BJ (cell line): ENCODE measurements around the gene TFB1M. TPM values are rescaled to one million over a fixed set of nuclear protein-coding genes. Genes with fewer than 3 reads are reported as not detected.

Experiments
- CTCF ChIA-PET: fragments of 350-600 bp; formaldehyde crosslinking; extraction: SDS; loops from one replicate; lab custom pipeline; 2021; ENCODE audit warnings: antibody characterized with exemption, inconsistent platforms; lab: Yijun Ruan, JAX
- POLR2A ChIA-PET: fragments of 300-600 bp; sonication (Branson Sonifier 250); formaldehyde crosslinking; extraction: SDS; loops from one replicate; lab custom pipeline; 2021; ENCODE audit warnings: antibody characterized with exemption; lab: Charles Lee
- DNase-seq: peaks from one replicate; pipeline ENCODE4 v3.0.0-alpha.2; 2011; ENCODE audit warnings: low read depth
- H3K27me3 ChIP-seq: 2 replicates; pipeline ENCODE4 v1.6.0; 2011; ENCODE audit warnings: low read length; ENCODE audit not compliant: control insufficient read depth, insufficient read depth
- H3K36me3 ChIP-seq: 2 replicates; pipeline ENCODE4 v1.5.1; 2011; ENCODE audit warnings: low read length; ENCODE audit not compliant: control insufficient read depth, insufficient read depth
- H3K4me3 ChIP-seq: 2 replicates; pipeline ENCODE4 v1.5.1; 2011; ENCODE audit warnings: low read depth, mild to moderate bottlenecking, control low read depth, low read length
- CTCF ChIP-seq: IDR thresholded peaks from 2 replicates; pipeline ENCODE4 v1.5.1; 2011; ENCODE audit warnings: low read depth, mild to moderate bottlenecking, control low read depth, inconsistent platforms, low read length, moderate library complexity; ENCODE audit not compliant: insufficient read depth
- polyA plus RNA-seq: library from polyadenylated mRNA; depleted of rRNA; stranded (reverse); fragments of >200 nt; gene quantifications from 2 replicates; pipeline ENCODE4 v1.2.3, GENCODE V29; 2011

Gene TFB1M
- polyA plus RNA-seq, 1 experiment = 12.9 TPM

DNA sequence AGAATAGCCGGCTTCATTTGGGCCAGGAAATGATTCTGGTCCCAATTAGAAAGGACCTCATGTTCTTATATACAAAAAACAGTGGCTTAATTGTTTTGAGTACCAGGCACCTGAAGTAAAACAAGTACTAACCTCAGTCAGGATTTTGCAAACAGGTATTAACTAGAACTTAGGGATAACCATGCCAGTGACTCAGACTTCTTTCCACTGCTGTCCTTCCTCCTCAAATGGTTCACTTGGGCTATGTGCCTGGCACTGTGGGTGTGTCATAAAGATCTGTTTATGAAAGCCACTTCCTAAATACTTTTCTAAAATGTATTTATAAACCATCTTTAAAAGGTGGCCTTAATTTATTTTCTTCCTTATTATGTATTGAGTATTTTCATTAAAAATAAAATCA, 39.8 kb downstream of the TFB1M start:
- ChIA-PET CTCF (no interaction called here), POLR2A (no interaction called here)
- H3K27me3 ChIP-seq = no peaks in the 10 kb centered on the region

GRCh38 chr6:155274106-155274505, 40.2 kb downstream of the TFB1M start:
- Histone ChIP-seq H3K36me3 (peaks cover 3% of the 10 kb centered on the region; the same call in 1 of the 2 replicates), H3K4me3 (no peak overlapping the region), H3K27me3 (no peaks in the 10 kb centered on the region)
- POLR2A ChIA-PET = no interaction called here
- DNase-seq = no peak
- CTCF ChIA-PET = interaction anchor here (0.8 to 1.1 kb wide), 2 partner anchors 19 to 26 kb away, joined by 3 read pairs; no protein-coding TSS in a partner anchor
- no peak for TF ChIP-seq CTCF

More for the DNA sequence above, 39.8 kb downstream of the TFB1M start:
- H3K36me3 ChIP-seq = peaks cover 3% of the 10 kb centered on the region; the same call in 1 of the 2 replicates
- DNase-seq = no peak
- no peak overlapping the region for H3K4me3 ChIP-seq
- TF ChIP-seq CTCF = no peak

DNA sequence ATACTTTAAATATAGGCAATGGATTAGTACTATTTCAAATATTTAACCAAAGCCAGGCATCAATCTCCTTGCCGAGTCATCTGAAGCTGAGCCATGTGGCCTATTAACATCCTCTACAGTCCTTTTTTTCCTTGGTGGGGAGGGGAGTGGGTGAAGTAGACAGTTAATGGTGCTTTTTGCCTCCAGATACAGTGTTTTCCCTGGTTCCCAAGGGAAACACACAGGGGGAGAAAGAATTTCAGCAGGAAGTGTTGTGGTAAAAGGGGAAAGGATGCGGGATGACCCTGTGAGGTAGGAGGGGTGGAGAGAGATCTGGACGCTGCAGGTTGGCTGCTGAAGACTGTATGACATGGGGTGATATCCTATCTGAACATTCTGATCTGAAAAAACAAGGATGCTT, 40.9 kb downstream of the TFB1M start:
- Histone ChIP-seq H3K36me3 (peaks cover 3% of the 10 kb centered on the region; the same call in 1 of the 2 replicates), H3K27me3 (no peaks in the 10 kb centered on the region)
- POLR2A ChIA-PET = no interaction called here

DNA sequence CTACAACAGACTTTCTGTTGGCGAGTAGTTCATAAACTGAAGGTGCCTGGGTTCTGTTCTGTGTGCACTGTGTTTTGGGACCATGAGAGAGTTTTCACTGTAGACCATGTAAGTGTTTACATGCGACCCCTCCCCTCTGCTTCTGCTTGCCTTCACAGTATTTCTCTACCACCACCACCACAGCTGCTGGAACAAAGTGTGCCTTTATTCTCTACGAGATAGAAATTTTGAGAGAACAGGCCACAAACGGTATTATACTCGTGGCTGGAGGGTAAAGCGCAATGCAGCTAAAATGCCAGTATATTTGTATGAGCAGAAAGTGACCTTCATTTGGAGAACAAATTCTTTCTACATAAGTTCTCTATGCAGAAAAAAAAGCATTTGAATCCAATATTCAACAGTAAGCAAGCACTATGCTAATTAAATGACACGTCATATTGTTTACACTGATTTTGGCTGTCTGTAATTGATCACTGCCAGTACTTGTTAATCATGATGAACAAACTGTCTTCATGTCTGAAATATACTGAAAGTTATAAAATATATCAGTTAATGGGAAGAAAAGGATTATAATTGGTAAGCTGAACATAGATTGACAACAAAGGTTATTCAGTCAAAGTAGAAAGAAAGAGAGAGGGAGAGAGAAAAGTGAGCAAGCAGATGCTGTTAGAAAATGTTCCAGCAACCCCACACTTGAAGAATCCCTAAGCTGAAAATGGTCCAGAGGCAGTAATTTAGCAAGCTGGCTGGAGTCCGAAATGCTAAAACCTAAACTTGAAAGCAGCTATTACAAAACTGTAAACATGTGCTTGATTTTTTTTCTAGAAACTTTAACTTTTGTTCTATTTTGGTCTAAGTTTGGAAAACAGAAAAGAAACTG, 41.7 kb downstream of the TFB1M start:
- CTCF ChIA-PET = interaction anchor here (0.6 to 1.3 kb wide), 4 partner anchors 24 to 1045 kb away, joined by 3 read pairs; no protein-coding TSS in a partner anchor
- POLR2A ChIA-PET = no interaction called here
- no peak for TF ChIP-seq CTCF
- Histone ChIP-seq H3K4me3 (no peak overlapping the region), H3K27me3 (no peaks in the 10 kb centered on the region), H3K36me3 (peaks cover 3% of the 10 kb centered on the region; the same call in 1 of the 2 replicates)
- no peak for DNase-seq

More for the DNA sequence above, 40.9 kb downstream of the TFB1M start:
- no peak for DNase-seq
- CTCF ChIA-PET = interaction anchor here (0.8 to 1.3 kb wide), 3 partner anchors 19 to 95 kb away, joined by 3 read pairs; no protein-coding TSS in a partner anchor
- no peak overlapping the region for H3K4me3 ChIP-seq
- no peak for TF ChIP-seq CTCF

GRCh38 chr6:155271145-155271544, 43.1 kb downstream of the TFB1M start:
- Histone ChIP-seq H3K27me3 (no peaks in the 10 kb centered on the region), H3K36me3 (peaks cover 3% of the 10 kb centered on the region; the same call in 1 of the 2 replicates), H3K4me3 (no peak overlapping the region)
- POLR2A ChIA-PET = interaction anchor here (0.6 kb wide), 1 partner anchor 536 kb away, joined by 8 read pairs; no protein-coding TSS in a partner anchor
- DNase-seq = no peak
- TF ChIP-seq CTCF = no peak
- CTCF ChIA-PET = interaction anchor here (1.4 to 2.2 kb wide), 2 partner anchors 23 to 93 kb away, joined by 3 to 7 read pairs; no protein-coding TSS in a partner anchor
